Nephron progenitor cell (in vitro differentiated cells): ENCODE measurements around the gene EFNA1.

Experiments used
- DNase-seq: peaks from one replicate; pipeline ENCODE4 v3.0.0; 2021
- H3K27ac Mint-ChIP-seq: 2 replicates; pipeline ENCODE4 v1.8.0; 2021; ENCODE audit warnings: mild to moderate bottlenecking, moderate library complexity, mixed read lengths
- H3K27me3 Mint-ChIP-seq: 2 replicates; pipeline ENCODE4 v1.8.0; 2021; ENCODE audit warnings: mild to moderate bottlenecking, low read depth, mixed read lengths; ENCODE audit not compliant: poor library complexity
- H3K36me3 Mint-ChIP-seq: 2 replicates; pipeline ENCODE4 v1.8.0; 2021; ENCODE audit warnings: low read depth, mixed read lengths
- H3K4me1 Mint-ChIP-seq: 2 replicates; pipeline ENCODE4 v1.8.0; 2021; ENCODE audit warnings: mixed read lengths
- H3K4me3 Mint-ChIP-seq: 2 replicates; pipeline ENCODE4 v1.8.0; 2021; ENCODE audit warnings: mild to moderate bottlenecking, moderate library complexity, mixed read lengths
- H3K9me3 Mint-ChIP-seq: 2 replicates; pipeline ENCODE4 v1.8.0; 2021; ENCODE audit warnings: mild to moderate bottlenecking, moderate library complexity, mixed read lengths
- CTCF ChIP-seq: fragments of 200-600 bp; sonication (generic); IDR thresholded peaks from 2 replicates; pipeline ENCODE4 v1.5.0; 2021; ENCODE audit warnings: antibody characterized with exemption

EFNA1 gene

GRCh38 chr1:155120253-155120652, 7.4 kb upstream of the EFNA1 start:
- H3K27me3 Mint-ChIP-seq, result peaks cover 45% of the 10 kb centered on the region
- H3K4me3 Mint-ChIP-seq, result no peak overlapping the region
- H3K9me3 Mint-ChIP-seq, result no peaks in the 10 kb centered on the region
- DNase-seq, result no peak
- H3K4me1 Mint-ChIP-seq, result peaks cover 23% of the 10 kb centered on the region
- H3K27ac Mint-ChIP-seq, result no peak overlapping the region
- H3K36me3 Mint-ChIP-seq, result no peaks in the 10 kb centered on the region
- TF ChIP-seq CTCF, result no peak

GRCh38 chr1:155121249-155121648, 6.4 kb upstream of the EFNA1 start:
- Mint-ChIP-seq H3K36me3 (no peaks in the 10 kb centered on the region), H3K27me3 (peaks cover 47% of the 10 kb centered on the region), H3K27ac (no peak overlapping the region), H3K4me1 (peaks cover 29% of the 10 kb centered on the region), H3K4me3 (no peak overlapping the region), H3K9me3 (no peaks in the 10 kb centered on the region)
- no peak for DNase-seq
- TF ChIP-seq CTCF, result no peak

GRCh38 chr1:155122308-155122707, 5.4 kb upstream of the EFNA1 start:
- Mint-ChIP-seq H3K4me3 (no peak overlapping the region), H3K4me1 (peaks cover 39% of the 10 kb centered on the region), H3K27me3 (peaks cover 47% of the 10 kb centered on the region), H3K27ac (no peak overlapping the region), H3K36me3 (no peaks in the 10 kb centered on the region), H3K9me3 (no peaks in the 10 kb centered on the region)
- TF ChIP-seq CTCF, result no peak
- no peak for DNase-seq

- H3K4me3 Mint-ChIP-seq, result no peak overlapping the region
- no peak for TF ChIP-seq CTCF
- H3K9me3 Mint-ChIP-seq, result no peaks in the 10 kb centered on the region
- no peak overlapping the region for H3K27ac Mint-ChIP-seq
- H3K36me3 Mint-ChIP-seq, result no peaks in the 10 kb centered on the region
- H3K4me1 Mint-ChIP-seq, result peaks cover 51% of the 10 kb centered on the region
- peaks cover 47% of the 10 kb centered on the region for H3K27me3 Mint-ChIP-seq
- DNase-seq, result no peak
These were observed 3.9 kb upstream of the EFNA1 start for GRCh38 chr1:155123801-155124200.

GRCh38 chr1:155124503-155125463, 2.9 kb upstream of the EFNA1 start:
- H3K4me3 Mint-ChIP-seq, result no peak overlapping the region

More at GRCh38 chr1:155124503-155125463, 2.9 kb upstream of the EFNA1 start:
- no peaks in the 10 kb centered on the region for H3K9me3 Mint-ChIP-seq
- peaks cover 41% of the 10 kb centered on the region for H3K27me3 Mint-ChIP-seq
- DNase-seq, result no peak
- H3K36me3 Mint-ChIP-seq, result no peaks in the 10 kb centered on the region
- H3K4me1 Mint-ChIP-seq, result peaks cover 61% of the 10 kb centered on the region
- TF ChIP-seq CTCF, result no peak
- peak overlapping the region; percentile 38 for H3K27ac Mint-ChIP-seq
